ENCODE data around the gene CACNB4. TPM values are rescaled to one million over a fixed set of nuclear protein-coding genes. Genes with fewer than 3 reads are reported as not detected.

The CACNB4 gene
- total RNA-seq, 2 donors from 2014 or later, result 0.93 to 0.95 TPM

DNA sequence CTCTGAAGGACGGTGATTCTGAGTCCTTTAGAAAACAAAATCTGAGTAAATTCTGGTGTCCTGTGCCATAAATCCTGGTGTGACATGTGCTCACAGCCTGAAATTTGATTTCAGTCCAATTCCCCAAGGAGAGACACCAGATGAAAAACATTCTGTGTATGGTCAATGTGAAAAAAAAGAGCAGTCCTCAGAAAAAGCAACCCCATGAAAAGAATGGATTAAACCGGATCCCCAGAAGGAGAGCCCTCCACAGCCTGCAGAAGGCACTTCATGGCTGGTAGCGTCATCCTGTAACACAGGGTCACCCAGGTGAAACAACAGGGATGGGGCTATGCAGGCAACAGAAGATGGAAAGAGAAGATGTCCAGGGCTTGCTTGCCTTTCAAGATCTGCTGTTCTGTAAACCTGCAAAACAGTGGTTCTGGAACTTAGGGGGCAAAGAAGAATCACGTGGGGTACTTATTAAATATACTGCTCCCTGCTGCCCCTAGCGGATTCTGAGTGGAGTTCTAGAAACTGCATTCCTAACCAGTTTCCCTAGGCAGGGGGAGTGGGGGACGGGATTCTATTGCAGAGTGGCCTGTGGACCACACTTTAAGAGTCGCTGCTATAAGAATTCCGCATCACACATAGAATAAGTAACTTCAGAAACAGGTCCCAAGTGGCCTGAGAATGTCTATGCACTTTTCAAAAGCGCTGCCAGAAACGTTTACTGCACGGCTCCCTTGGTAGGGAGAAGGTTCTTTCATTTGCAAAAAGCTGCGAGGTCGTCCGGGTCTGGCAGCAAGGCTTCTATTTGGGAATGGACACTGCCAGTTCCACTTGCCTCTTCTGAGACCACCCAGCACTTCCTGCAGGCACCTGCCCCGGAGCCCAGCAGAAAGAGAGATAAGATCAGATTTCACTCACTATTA lies 151.7 kb downstream of the CACNB4 start:
- no peaks in the 10 kb centered on the region for H3K27me3 Mint-ChIP-seq (ENCODE audit: insufficient read depth)
- peaks cover 4% of the 10 kb centered on the region for H3K4me1 Mint-ChIP-seq
- Histone ChIP-seq H3K27me3 (ENCODE audit: control insufficient read depth, insufficient read depth, low read length, poor library complexity, severe bottlenecking) (no peaks in the 10 kb centered on the region), H3K4me3 (ENCODE audit: low read length) (no peak overlapping the region), H3K4me1 (ENCODE audit: control insufficient read depth, insufficient read depth, low read length) (no peaks in the 10 kb centered on the region), H3K27ac (ENCODE audit: low read depth, low read length) (no peak overlapping the region), H3K9ac (ENCODE audit: extremely low read depth, low read length, poor library complexity, severe bottlenecking) (no peak overlapping the region), H3K36me3 (ENCODE audit: control insufficient read depth, insufficient read depth, low read length) (no peaks in the 10 kb centered on the region), H3K9me3 (ENCODE audit: control insufficient read depth, low read length) (peaks cover 15% of the 10 kb centered on the region)
- TF ChIP-seq, protein P1, sequence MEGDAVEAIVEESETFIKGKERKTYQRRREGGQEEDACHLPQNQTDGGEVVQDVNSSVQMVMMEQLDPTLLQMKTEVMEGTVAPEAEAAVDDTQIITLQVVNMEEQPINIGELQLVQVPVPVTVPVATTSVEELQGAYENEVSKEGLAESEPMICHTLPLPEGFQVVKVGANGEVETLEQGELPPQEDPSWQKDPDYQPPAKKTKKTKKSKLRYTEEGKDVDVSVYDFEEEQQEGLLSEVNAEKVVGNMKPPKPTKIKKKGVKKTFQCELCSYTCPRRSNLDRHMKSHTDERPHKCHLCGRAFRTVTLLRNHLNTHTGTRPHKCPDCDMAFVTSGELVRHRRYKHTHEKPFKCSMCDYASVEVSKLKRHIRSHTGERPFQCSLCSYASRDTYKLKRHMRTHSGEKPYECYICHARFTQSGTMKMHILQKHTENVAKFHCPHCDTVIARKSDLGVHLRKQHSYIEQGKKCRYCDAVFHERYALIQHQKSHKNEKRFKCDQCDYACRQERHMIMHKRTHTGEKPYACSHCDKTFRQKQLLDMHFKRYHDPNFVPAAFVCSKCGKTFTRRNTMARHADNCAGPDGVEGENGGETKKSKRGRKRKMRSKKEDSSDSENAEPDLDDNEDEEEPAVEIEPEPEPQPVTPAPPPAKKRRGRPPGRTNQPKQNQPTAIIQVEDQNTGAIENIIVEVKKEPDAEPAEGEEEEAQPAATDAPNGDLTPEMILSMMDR (conservative IDR thresholded peaks at IDR 0.05), result peak; percentile 79
- peaks cover 5% of the 10 kb centered on the region for H3K36me3 Mint-ChIP-seq (ENCODE audit: low read depth)
- peaks cover 24% of the 10 kb centered on the region for H3K9me3 Mint-ChIP-seq
- 44 to 54% methylated on average over 13 to 15 of the region's 15 CpGs for whole genome bisulfite sequencing, 2 experiments (ENCODE audit: insufficient coverage in 1 of 2, insufficient read length in 1 of 2)
- peak; percentile 77 for DNase-seq
- H3K27ac Mint-ChIP-seq, result no peak overlapping the region
- H3K4me3 Mint-ChIP-seq, result no peak overlapping the region

DNA sequence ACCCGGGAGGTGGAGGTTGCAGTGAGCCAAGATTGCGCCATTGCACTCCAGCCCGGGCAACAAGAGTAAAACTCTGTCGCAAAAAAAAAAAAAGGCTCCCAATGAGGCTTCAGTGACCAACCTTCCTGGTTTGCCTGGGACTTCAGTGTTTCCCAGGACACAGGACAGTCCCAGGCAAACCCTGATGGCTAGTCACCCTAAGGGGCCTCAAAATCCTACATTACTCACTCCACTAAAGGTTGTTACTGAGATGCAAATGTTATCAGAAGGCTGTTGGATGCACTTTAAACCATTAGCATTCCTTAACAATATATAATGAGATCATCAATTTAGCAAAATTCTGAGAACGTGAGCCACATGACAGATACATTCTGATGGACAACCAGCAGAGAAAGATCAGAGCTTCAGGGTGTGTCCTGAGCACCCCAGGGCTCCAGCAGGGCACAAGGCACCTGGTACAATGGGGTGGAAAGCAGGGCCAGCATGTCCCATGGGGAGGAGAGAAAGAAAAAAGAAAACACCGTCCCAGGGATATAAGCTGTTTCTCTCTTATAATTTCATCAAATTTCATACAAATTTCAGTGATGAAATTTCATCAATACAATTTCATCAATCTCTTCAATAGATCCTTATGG lies 152.5 kb downstream of the CACNB4 start:
- no peaks in the 10 kb centered on the region for H3K27me3 Mint-ChIP-seq (ENCODE audit: insufficient read depth)
- no peak overlapping the region for H3K4me3 ChIP-seq (ENCODE audit: low read length)
- no peaks in the 10 kb centered on the region for H3K27me3 ChIP-seq (ENCODE audit: control insufficient read depth, insufficient read depth, low read length, poor library complexity, severe bottlenecking)
- no peak overlapping the region for H3K9ac ChIP-seq (ENCODE audit: extremely low read depth, low read length, poor library complexity, severe bottlenecking)
- H3K4me1 ChIP-seq (ENCODE audit: control insufficient read depth, insufficient read depth, low read length), result no peaks in the 10 kb centered on the region
- H3K4me3 Mint-ChIP-seq, result no peak overlapping the region
- no peak overlapping the region for H3K27ac Mint-ChIP-seq
- H3K36me3 Mint-ChIP-seq (ENCODE audit: low read depth), result peaks cover 5% of the 10 kb centered on the region
- H3K9me3 ChIP-seq (ENCODE audit: control insufficient read depth, low read length), result peaks cover 22% of the 10 kb centered on the region
- H3K27ac ChIP-seq (ENCODE audit: low read depth, low read length), result no peak overlapping the region
- 74 to 80% methylated on average over 5 of the region's 6 CpGs for WGBS, 2 experiments (ENCODE audit: insufficient coverage in 1 of 2, insufficient read length in 1 of 2)
- TF ChIP-seq, protein P1 (conservative IDR thresholded peaks at IDR 0.05), result no peak
- DNase-seq, result no peak
- peaks cover 29% of the 10 kb centered on the region for H3K9me3 Mint-ChIP-seq
- H3K4me1 Mint-ChIP-seq, result peaks cover 4% of the 10 kb centered on the region
- H3K36me3 ChIP-seq (ENCODE audit: control insufficient read depth, insufficient read depth, low read length), result no peaks in the 10 kb centered on the region

DNA sequence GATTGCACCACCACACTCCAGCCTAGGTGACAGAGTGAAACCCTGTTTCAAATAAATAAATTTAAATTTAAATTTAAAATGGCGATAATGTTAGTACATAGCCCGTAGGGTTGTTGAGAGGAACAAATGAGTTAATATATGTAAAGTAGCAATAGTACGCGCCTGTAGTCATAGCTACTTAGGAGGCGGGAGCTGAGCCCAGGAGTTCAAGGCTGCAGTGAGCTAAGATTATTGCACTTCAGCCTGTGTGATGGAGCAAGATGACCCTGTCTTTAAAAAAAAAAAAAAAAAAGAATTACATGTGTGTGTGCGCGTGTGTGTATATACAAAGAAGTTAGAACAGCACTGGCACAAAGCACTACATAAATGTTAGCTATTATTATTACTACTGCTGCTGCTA lies 153.2 kb downstream of the CACNB4 start:
- TF ChIP-seq, protein P1 (conservative IDR thresholded peaks at IDR 0.05), result no peak
- Histone ChIP-seq H3K9me3 (ENCODE audit: control insufficient read depth, low read length) (peaks cover 22% of the 10 kb centered on the region), H3K9ac (ENCODE audit: extremely low read depth, low read length, poor library complexity, severe bottlenecking) (no peak overlapping the region), H3K27me3 (ENCODE audit: control insufficient read depth, insufficient read depth, low read length, poor library complexity, severe bottlenecking) (no peaks in the 10 kb centered on the region), H3K4me1 (ENCODE audit: control insufficient read depth, insufficient read depth, low read length) (no peaks in the 10 kb centered on the region), H3K36me3 (ENCODE audit: control insufficient read depth, insufficient read depth, low read length) (no peaks in the 10 kb centered on the region), H3K27ac (ENCODE audit: low read depth, low read length) (no peak overlapping the region), H3K4me3 (ENCODE audit: low read length) (no peak overlapping the region)
- no peak overlapping the region for H3K27ac Mint-ChIP-seq
- 91 to 96% methylated on average over 5 of the region's 7 CpGs for WGBS, 2 experiments (ENCODE audit: insufficient coverage in 1 of 2, insufficient read length in 1 of 2)
- H3K27me3 Mint-ChIP-seq (ENCODE audit: insufficient read depth), result no peaks in the 10 kb centered on the region
- H3K36me3 Mint-ChIP-seq (ENCODE audit: low read depth), result peaks cover 5% of the 10 kb centered on the region
- no peak for DNase-seq
- peaks cover 4% of the 10 kb centered on the region for H3K4me1 Mint-ChIP-seq
- H3K9me3 Mint-ChIP-seq, result peaks cover 29% of the 10 kb centered on the region
- no peak overlapping the region for H3K4me3 Mint-ChIP-seq

Measured in endodermal cell (in vitro differentiated cells).